GM12873 (cell line): ENCODE measurements around the gene DYNC1I1.

Experiments
- TF ChIP-seq, protein P1 (sequence below): IDR thresholded peaks from 2 replicates; pipeline ENCODE4 v1.5.1; 2012; ENCODE audit warnings: low read depth, mild to moderate bottlenecking, moderate library complexity, low read length, control low read depth; ENCODE audit not compliant: insufficient read depth; ENCODE audit errors: missing control alignments

Gene DYNC1I1

DNA sequence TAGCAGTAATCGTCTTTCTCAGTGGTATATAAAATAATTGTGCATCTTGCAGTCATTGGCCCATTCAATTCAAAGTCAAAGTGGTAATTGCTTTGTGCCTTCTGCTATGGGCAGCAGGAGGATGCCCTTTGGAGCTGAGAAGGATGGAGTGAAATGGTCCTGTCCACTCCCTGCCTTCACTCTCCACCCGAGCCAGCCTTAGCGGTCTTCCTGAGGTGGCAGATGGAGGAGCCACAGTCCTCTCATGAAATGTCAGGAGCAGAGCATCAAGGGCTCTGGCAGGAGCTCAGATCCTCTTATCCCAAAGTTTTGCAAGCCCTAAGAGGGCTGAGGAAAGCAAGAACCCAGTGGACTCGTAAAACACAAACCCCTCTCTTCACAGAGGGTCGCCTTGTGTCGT lies 199.4 kb downstream of the DYNC1I1 start:
- TF ChIP-seq, protein P1, sequence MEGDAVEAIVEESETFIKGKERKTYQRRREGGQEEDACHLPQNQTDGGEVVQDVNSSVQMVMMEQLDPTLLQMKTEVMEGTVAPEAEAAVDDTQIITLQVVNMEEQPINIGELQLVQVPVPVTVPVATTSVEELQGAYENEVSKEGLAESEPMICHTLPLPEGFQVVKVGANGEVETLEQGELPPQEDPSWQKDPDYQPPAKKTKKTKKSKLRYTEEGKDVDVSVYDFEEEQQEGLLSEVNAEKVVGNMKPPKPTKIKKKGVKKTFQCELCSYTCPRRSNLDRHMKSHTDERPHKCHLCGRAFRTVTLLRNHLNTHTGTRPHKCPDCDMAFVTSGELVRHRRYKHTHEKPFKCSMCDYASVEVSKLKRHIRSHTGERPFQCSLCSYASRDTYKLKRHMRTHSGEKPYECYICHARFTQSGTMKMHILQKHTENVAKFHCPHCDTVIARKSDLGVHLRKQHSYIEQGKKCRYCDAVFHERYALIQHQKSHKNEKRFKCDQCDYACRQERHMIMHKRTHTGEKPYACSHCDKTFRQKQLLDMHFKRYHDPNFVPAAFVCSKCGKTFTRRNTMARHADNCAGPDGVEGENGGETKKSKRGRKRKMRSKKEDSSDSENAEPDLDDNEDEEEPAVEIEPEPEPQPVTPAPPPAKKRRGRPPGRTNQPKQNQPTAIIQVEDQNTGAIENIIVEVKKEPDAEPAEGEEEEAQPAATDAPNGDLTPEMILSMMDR = no peak

DNA sequence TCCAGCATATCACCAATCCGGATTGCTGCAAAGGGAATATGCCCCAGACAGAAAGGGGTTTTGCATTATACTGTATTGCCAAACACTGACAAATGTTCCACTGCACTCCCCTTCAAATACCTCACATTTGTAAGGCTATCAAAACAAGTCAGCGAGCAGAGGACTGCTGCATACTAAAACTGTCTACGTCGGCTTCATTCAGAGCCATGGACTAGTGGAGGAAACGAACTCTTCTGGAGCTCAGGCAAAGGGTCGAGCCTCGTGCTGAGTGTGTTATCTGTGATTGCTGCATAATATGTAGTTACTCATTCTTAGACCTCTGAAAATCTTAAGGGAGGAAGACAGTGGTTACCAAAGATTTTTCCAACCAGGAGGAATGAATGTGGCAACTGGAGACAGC lies 200.2 kb downstream of the DYNC1I1 start:
- TF ChIP-seq, protein P1 = no peak

DNA sequence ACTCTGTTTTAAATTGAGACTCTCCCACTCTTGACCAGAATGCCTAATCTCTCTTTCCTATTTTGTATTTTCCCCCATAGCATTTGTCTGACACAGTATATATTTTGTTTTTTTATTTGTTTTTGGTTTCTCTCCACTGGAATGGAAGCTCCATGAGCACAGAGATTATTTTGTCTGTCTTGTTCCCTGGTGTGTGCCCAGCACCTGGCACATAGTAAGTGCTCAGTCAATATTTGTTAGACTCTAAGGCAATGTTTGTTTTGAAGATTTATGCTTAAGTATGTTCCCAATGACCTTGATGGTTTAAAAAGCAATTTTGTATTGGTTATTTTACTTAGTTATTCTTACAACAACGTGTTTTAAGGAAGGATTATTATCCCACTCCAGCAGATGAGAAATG lies 201.8 kb downstream of the DYNC1I1 start:
- TF ChIP-seq, protein P1 = no peak

DNA sequence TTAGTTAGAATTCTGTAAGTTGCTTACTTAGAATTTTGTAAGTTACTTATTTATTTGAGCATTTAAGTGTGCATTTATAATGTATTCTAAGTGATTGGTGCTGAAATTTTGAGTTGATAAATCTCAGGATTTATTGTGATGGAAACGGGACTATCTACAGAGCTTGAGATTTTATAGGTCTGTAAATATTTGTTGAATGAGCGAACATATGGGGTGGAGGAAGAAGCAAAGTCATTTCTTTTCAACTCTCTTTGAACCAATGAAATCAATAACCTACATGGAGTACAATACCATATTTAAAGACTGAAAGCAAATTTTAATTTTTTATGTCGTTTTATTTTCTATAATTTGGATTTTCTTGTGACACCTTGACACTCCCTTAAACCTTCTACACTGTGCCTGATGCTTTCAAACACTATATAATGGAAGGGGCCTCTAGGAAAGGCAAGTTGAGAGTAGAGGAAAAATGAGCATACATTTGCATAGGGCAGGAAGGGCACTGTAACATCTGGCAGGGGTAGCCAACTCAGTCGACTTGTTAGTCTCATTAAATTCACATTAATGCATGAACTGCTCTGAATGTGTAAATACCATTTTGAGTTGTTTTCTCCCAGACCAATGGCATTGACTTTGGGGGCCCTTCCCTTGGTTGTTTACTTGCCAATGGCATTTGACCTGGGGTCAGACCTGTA lies 204.2 kb downstream of the DYNC1I1 start:
- TF ChIP-seq, protein P1 = no peak

DNA sequence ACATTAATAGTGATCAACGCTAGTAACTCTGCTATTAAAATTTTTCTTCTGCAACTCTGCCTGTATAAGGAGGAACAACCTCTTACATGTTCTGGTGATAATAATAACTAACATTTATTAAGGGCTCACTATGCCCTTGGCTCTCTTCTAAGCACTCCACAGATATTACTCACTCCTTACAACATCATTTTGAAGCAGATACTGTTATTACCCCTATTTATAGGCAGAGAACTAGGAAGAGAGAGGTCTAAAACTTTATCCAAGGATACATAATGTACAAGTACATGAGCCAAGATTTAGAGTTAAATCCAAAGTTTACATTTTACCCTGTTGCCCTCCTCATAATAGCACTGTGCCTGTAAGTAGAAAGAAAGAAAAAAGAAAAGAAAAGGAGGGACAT lies 205.6 kb downstream of the DYNC1I1 start:
- TF ChIP-seq, protein P1 = no peak

DNA sequence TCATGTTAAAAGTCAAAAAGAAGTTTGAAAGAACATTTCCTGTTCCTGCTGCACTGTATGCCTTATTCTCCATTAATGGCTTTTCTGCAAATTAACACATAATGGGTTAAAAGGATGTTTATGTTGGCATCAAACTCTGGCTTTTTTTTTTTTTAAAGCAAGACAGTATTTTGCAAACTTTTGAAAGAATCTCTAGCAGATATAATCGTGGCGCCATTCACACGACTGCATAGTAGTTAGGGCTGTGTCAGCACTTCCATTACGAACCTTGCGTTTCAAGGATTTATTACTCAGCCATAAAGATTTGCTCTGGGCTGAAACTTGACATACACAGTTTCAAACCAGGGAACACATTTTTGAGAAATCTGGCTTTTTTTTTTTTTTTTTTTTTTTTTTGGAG lies 207.8 kb downstream of the DYNC1I1 start:
- TF ChIP-seq, protein P1 = no peak

DNA sequence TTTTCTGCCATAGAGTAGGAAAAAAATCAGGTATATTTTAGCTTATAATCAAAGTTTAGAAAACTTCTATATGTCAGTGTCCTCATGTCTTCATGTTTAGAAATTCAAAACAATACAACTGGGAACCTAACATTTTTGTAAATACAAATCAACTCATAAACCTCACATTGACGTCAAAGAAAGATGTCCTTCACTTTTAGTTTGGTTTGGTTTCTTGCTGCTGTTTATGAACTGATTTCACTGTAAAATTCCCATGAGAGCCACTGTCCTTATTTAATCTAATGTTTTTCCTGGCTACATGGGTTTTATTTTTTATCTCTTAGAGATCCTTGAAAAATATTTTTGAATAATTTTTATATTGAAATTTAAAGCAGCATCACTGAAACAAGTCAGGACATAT lies 208.4 kb downstream of the DYNC1I1 start:
- TF ChIP-seq, protein P1 = no peak
